Bronchial epithelial cell (primary cell): ENCODE measurements around the gene PKD1. TPM values are rescaled to one million over a fixed set of nuclear protein-coding genes. Genes with fewer than 3 reads are reported as not detected.

Source experiments
- DNase-seq: peaks from one replicate; pipeline ENCODE4 v3.0.0-alpha.2; 2010; ENCODE audit warnings: low read depth
- FAIRE-seq: peaks from 2 replicates; lab custom pipeline; 2011; peaks lifted over from hg19 to GRCh38; lab: Jason Lieb, UNC
- H3K27me3 ChIP-seq: 2 replicates; pipeline ENCODE4 v1.5.1; 2011; ENCODE audit warnings: low read length; ENCODE audit not compliant: control insufficient read depth, insufficient read depth
- H3K36me3 ChIP-seq: 2 replicates; pipeline ENCODE4 v1.5.1; 2011; ENCODE audit warnings: low read length; ENCODE audit not compliant: control insufficient read depth, insufficient read depth
- H3K4me3 ChIP-seq: 2 replicates; pipeline ENCODE4 v1.5.1; 2011; ENCODE audit warnings: mild to moderate bottlenecking, low read depth, low read length, control low read depth
- CTCF ChIP-seq: IDR thresholded peaks from 2 replicates; pipeline ENCODE4 v1.5.1; 2011; ENCODE audit warnings: mild to moderate bottlenecking, moderate library complexity, low read length, control low read depth, inconsistent platforms; ENCODE audit not compliant: insufficient read depth, severe bottlenecking
- total RNA-seq: library from RNA; depleted of rRNA; stranded (reverse); fragments of >200 nt; gene quantifications from 2 replicates; pipeline ENCODE4 v1.2.1, GENCODE V29; 2014

Gene PKD1
- total RNA-seq, 1 donor from 2014 or later: 56.1 TPM

- Histone ChIP-seq H3K36me3 (peaks cover 43% of the 10 kb centered on the region), H3K27me3 (no peaks in the 10 kb centered on the region), H3K4me3 (no peak overlapping the region)
- no peak for FAIRE-seq
- no peak for TF ChIP-seq CTCF
- DNase-seq: no peak
Measured at GRCh38 chr16:2090481-2090776, 45.3 kb downstream of the PKD1 start.

GRCh38 chr16:2089706-2090480, 45.8 kb downstream of the PKD1 start:
- peaks cover 43% of the 10 kb centered on the region for H3K36me3 ChIP-seq
- TF ChIP-seq CTCF: no peak
- DNase-seq (no peak), FAIRE-seq (no peak)
- H3K27me3 ChIP-seq: no peaks in the 10 kb centered on the region
- no peak overlapping the region for H3K4me3 ChIP-seq

- peaks cover 45% of the 10 kb centered on the region for H3K36me3 ChIP-seq
- FAIRE-seq: no peak
- H3K27me3 ChIP-seq: no peaks in the 10 kb centered on the region
- peak; percentile 71 for DNase-seq
- H3K4me3 ChIP-seq: no peak overlapping the region
- TF ChIP-seq CTCF: no peak
Measured at GRCh38 chr16:2088759-2089358, 46.8 kb downstream of the PKD1 start.

- no peak for TF ChIP-seq CTCF
- peaks cover 45% of the 10 kb centered on the region for H3K36me3 ChIP-seq
Measured at GRCh38 chr16:2087748-2088631, 47.7 kb downstream of the PKD1 start.

GRCh38 chr16:2086812-2087747, 48.6 kb downstream of the PKD1 start:
- no peak for FAIRE-seq
- no peak for DNase-seq
- H3K36me3 ChIP-seq: peaks cover 44% of the 10 kb centered on the region

More at GRCh38 chr16:2087748-2088631, 47.7 kb downstream of the PKD1 start:
- peak; percentile 58 for FAIRE-seq
- no peak for DNase-seq
- no peak overlapping the region for H3K4me3 ChIP-seq
- H3K27me3 ChIP-seq: no peaks in the 10 kb centered on the region

More at GRCh38 chr16:2086812-2087747, 48.6 kb downstream of the PKD1 start:
- no peak for TF ChIP-seq CTCF
- Histone ChIP-seq H3K27me3 (no peaks in the 10 kb centered on the region), H3K4me3 (no peak overlapping the region)
